Right lung (tissue), 5 donors: Measurements from ENCODE around the gene FRMD3. TPM values are rescaled to one million over a fixed set of nuclear protein-coding genes. Genes with fewer than 3 reads are reported as not detected.
A peak's percentile ranks its signal among the peaks of the same experiment; 100 is the strongest.
"Not testable (repeated sequence)": the region's sequence is repeated elsewhere in the genome, so short reads cannot be mapped to it uniquely, and the experiment has no call there.

Source experiments
- DNase-seq, 2 donors: peaks; one replicate each; pipeline ENCODE4 v3.0.0-alpha.2; 2013
- polyA plus RNA-seq, 5 donors: library from polyadenylated mRNA; unstranded; fragments of 120-200 nt; gene quantifications; one replicate each; pipeline versions ENCODE4 v1.2.1 to v1.2.3, GENCODE V29; 2013; ENCODE audit warnings: inconsistent platforms in 1 of 5, low replicate concordance in 1 of 5; ENCODE audit not compliant: insufficient read length in 5 of 5, insufficient read depth in 1 of 5

FRMD3 gene
- polyA plus RNA-seq, 5 donors = 2.2 to 2.9 (median 2.5) TPM

- no peak for DNase-seq
Measured at GRCh38 chr9:83392228-83392627, 146.0 kb downstream of the FRMD3 start.

- no peak for DNase-seq
Measured at GRCh38 chr9:83388346-83388745, 149.9 kb downstream of the FRMD3 start.

- DNase-seq = no peak
Measured at GRCh38 chr9:83387401-83388185, 150.6 kb downstream of the FRMD3 start.

GRCh38 chr9:83385317-83385716 lies 152.9 kb downstream of the FRMD3 start:
- DNase-seq = no peak

GRCh38 chr9:83384214-83384613 lies 154.0 kb downstream of the FRMD3 start:
- DNase-seq = no peak

- DNase-seq = no peak
Measured at GRCh38 chr9:83383034-83383433, 155.2 kb downstream of the FRMD3 start.

- no peak for DNase-seq
Measured at GRCh38 chr9:83382421-83382820, 155.8 kb downstream of the FRMD3 start.

GRCh38 chr9:83379045-83379444 lies 159.2 kb downstream of the FRMD3 start:
- no peak for DNase-seq

- DNase-seq = no peak
Measured at GRCh38 chr9:83372957-83373356, 165.2 kb downstream of the FRMD3 start.

GRCh38 chr9:83367326-83367725 lies 170.9 kb downstream of the FRMD3 start:
- no peak for DNase-seq

- no peak for DNase-seq
Measured at GRCh38 chr9:83362341-83362995, 175.7 kb downstream of the FRMD3 start.

- no peak for DNase-seq
Measured at GRCh38 chr9:83359039-83359438, 179.2 kb downstream of the FRMD3 start.

- not testable (repeated sequence) for DNase-seq
Measured at GRCh38 chr9:83358493-83358892, 179.7 kb downstream of the FRMD3 start.

GRCh38 chr9:83355729-83356151 lies 182.5 kb downstream of the FRMD3 start:
- DNase-seq = peak in 1 of 2 donors; percentile 9

- DNase-seq = peak in 1 of 2 donors; percentile 5
Measured at GRCh38 chr9:83355024-83355444, 183.2 kb downstream of the FRMD3 start.

- DNase-seq = no peak
Measured at GRCh38 chr9:83349031-83349430, 189.2 kb downstream of the FRMD3 start.

- no peak for DNase-seq
Measured at GRCh38 chr9:83346655-83347420, 191.4 kb downstream of the FRMD3 start.

- DNase-seq = no peak
Measured at GRCh38 chr9:83343366-83343999, 194.7 kb downstream of the FRMD3 start.

GRCh38 chr9:83342731-83343130 lies 195.5 kb downstream of the FRMD3 start:
- DNase-seq = no peak

- no peak for DNase-seq
Measured at GRCh38 chr9:83342006-83342405, 196.2 kb downstream of the FRMD3 start.

- no peak for DNase-seq
Measured at GRCh38 chr9:83340451-83340850, 197.8 kb downstream of the FRMD3 start.

- no peak for DNase-seq
Measured at GRCh38 chr9:83339435-83339834, 198.8 kb downstream of the FRMD3 start.
